HEK293 (cell line): ENCODE results near the gene FRMPD4.

Experiments
- CTCF ChIA-PET: fragments of 350-600 bp; formaldehyde crosslinking; extraction: SDS; loops from one replicate; lab custom pipeline; 2021; ENCODE audit warnings: antibody characterized with exemption; lab: Yijun Ruan, JAX
- POLR2A ChIA-PET: fragments of 300-600 bp; formaldehyde crosslinking; extraction: SDS; loops from one replicate; lab custom pipeline; 2020; ENCODE audit warnings: antibody characterized with exemption, inconsistent platforms; lab: Yijun Ruan, JAX
- H3K27ac ChIP-seq: fragments of 200-500 bp; sonication (Bioruptor generic); 2 replicates; pipeline ENCODE4 v1.5.1; 2014; ENCODE audit warnings: low read depth, low read length, control low read depth, inconsistent platforms; ENCODE audit errors: extremely low read depth
- H3K36me3 ChIP-seq, 2 experiments: fragments of 200-500 bp in 1 of 2; sonication (Bioruptor generic) in 1 of 2; 1 replicate in 1 of 2; 2 replicates in 1 of 2; pipeline ENCODE4 v1.5.1; 2014 to 2017; ENCODE audit warnings: inconsistent platforms in 2 of 2, low read length in 2 of 2; ENCODE audit not compliant: control insufficient read depth in 2 of 2, insufficient read depth in 1 of 2
- H3K4me1 ChIP-seq: fragments of 200-500 bp; sonication (Bioruptor generic); 2 replicates; pipeline ENCODE4 v1.5.1; 2014; ENCODE audit warnings: mild to moderate bottlenecking, low read length, inconsistent platforms; ENCODE audit not compliant: control insufficient read depth, insufficient read depth
- H3K4me3 ChIP-seq: 2 replicates; pipeline ENCODE4 v1.5.1; 2011; ENCODE audit warnings: low read depth, mild to moderate bottlenecking, control low read depth, low read length, moderate library complexity
- H3K9me3 ChIP-seq: fragments of 200-500 bp; sonication (Bioruptor generic); 2 replicates; pipeline ENCODE4 v1.5.1; 2014; ENCODE audit warnings: low read depth, low read length, inconsistent platforms; ENCODE audit not compliant: control insufficient read depth, insufficient read depth
- HOXC10 ChIP-seq: sonication (generic); formaldehyde crosslinking; IDR thresholded peaks from 2 replicates; pipeline ENCODE4 v1.8.1; 2023; ENCODE audit warnings: mild to moderate bottlenecking, missing genetic modification reagents
- INSM2 ChIP-seq: fragments of 450-650 bp; formaldehyde crosslinking; IDR thresholded peaks from 2 replicates; pipeline ENCODE4 v1.5.1; 2016; ENCODE audit warnings: missing biosample characterization, missing genetic modification characterization
- MYNN ChIP-seq: fragments of 450-650 bp; formaldehyde crosslinking; IDR thresholded peaks from 2 replicates; pipeline ENCODE4 v1.5.1; 2016; ENCODE audit warnings: missing biosample characterization, missing genetic modification characterization, borderline replicate concordance
- MZF1 ChIP-seq: fragments of 450-650 bp; formaldehyde crosslinking; IDR thresholded peaks from 2 replicates; pipeline ENCODE4 v1.5.1; 2017; ENCODE audit warnings: missing biosample characterization, missing genetic modification characterization, borderline replicate concordance
- OVOL3 ChIP-seq: fragments of 450-650 bp; formaldehyde crosslinking; IDR thresholded peaks from 2 replicates; pipeline ENCODE4 v1.5.1; 2016; ENCODE audit warnings: missing biosample characterization, missing genetic modification characterization
- PATZ1 ChIP-seq: fragments of 450-650 bp; formaldehyde crosslinking; IDR thresholded peaks from 2 replicates; pipeline ENCODE4 v1.5.1; 2016; ENCODE audit warnings: missing biosample characterization, missing genetic modification characterization
- PBX3 ChIP-seq: sonication (generic); formaldehyde crosslinking; IDR thresholded peaks from 2 replicates; pipeline ENCODE4 v1.8.1; 2022; ENCODE audit warnings: mild to moderate bottlenecking, moderate library complexity, missing genetic modification reagents
- PRDM4 ChIP-seq: fragments of 450-650 bp; formaldehyde crosslinking; IDR thresholded peaks from 2 replicates; pipeline ENCODE4 v1.5.1; 2017; ENCODE audit warnings: missing biosample characterization, missing genetic modification characterization
- YY2 ChIP-seq: fragments of 450-650 bp; formaldehyde crosslinking; IDR thresholded peaks from 2 replicates; pipeline ENCODE4 v1.5.1; 2016; ENCODE audit warnings: missing biosample characterization, missing genetic modification characterization
- ZBTB11 ChIP-seq: fragments of 450-650 bp; formaldehyde crosslinking; conservative IDR thresholded peaks from 2 replicates; pipeline ENCODE4 v1.5.1; 2016; ENCODE audit warnings: low read depth, missing biosample characterization, missing genetic modification characterization
- ZBTB48 ChIP-seq: fragments of 450-650 bp; formaldehyde crosslinking; IDR thresholded peaks from 2 replicates; pipeline ENCODE4 v1.5.1; 2016; ENCODE audit warnings: missing biosample characterization, missing genetic modification characterization
- ZNF175 ChIP-seq: fragments of 450-650 bp; formaldehyde crosslinking; IDR thresholded peaks from 2 replicates; pipeline ENCODE4 v1.5.1; 2016; ENCODE audit warnings: missing biosample characterization, missing genetic modification characterization
- ZNF26 ChIP-seq: fragments of 450-650 bp; formaldehyde crosslinking; IDR thresholded peaks from 2 replicates; pipeline ENCODE4 v1.5.1; 2016; ENCODE audit warnings: missing biosample characterization, missing genetic modification characterization
- ZNF341 ChIP-seq: fragments of 450-650 bp; formaldehyde crosslinking; IDR thresholded peaks from 2 replicates; pipeline ENCODE4; 2016; ENCODE audit warnings: low read depth, missing biosample characterization, missing genetic modification characterization
- ZNF473 ChIP-seq: fragments of 450-650 bp; formaldehyde crosslinking; IDR thresholded peaks from 2 replicates; pipeline ENCODE4 v1.5.1; 2017; ENCODE audit warnings: missing biosample characterization, missing genetic modification characterization
- ZNF501 ChIP-seq: fragments of 450-650 bp; formaldehyde crosslinking; IDR thresholded peaks from 2 replicates; pipeline ENCODE4 v1.5.1; 2016; ENCODE audit warnings: missing biosample characterization, missing genetic modification characterization
- ZNF510 ChIP-seq: fragments of 450-650 bp; formaldehyde crosslinking; IDR thresholded peaks from 2 replicates; pipeline ENCODE4 v1.5.1; 2018; ENCODE audit warnings: mild to moderate bottlenecking, missing genetic modification characterization, missing biosample characterization; ENCODE audit not compliant: insufficient replicate concordance
- ZNF513 ChIP-seq: fragments of 450-650 bp; IDR thresholded peaks from 2 replicates; pipeline ENCODE4 v1.5.1; 2018; ENCODE audit warnings: missing biosample characterization, missing genetic modification characterization
- ZNF571 ChIP-seq: fragments of 450-650 bp; formaldehyde crosslinking; IDR thresholded peaks from 2 replicates; pipeline ENCODE4 v1.5.0; 2017; ENCODE audit warnings: missing biosample characterization, missing genetic modification characterization
- ZNF580 ChIP-seq: fragments of 450-650 bp; formaldehyde crosslinking; IDR thresholded peaks from 2 replicates; pipeline ENCODE4 v1.5.1; 2016; ENCODE audit warnings: missing biosample characterization, missing genetic modification characterization
- ZNF610 ChIP-seq: fragments of 450-650 bp; formaldehyde crosslinking; IDR thresholded peaks from 2 replicates; pipeline ENCODE4 v1.5.1; 2016; ENCODE audit warnings: missing biosample characterization, missing genetic modification characterization, borderline replicate concordance

Gene FRMPD4

GRCh38 chrX:12367254-12367653 lies 229.0 kb downstream of the FRMPD4 start:
- no peaks in the 10 kb centered on the region for H3K9me3 ChIP-seq
- no peaks in the 10 kb centered on the region for H3K36me3 ChIP-seq
- ChIA-PET CTCF (no interaction called here), POLR2A (no interaction called here)
- no peak overlapping the region for H3K4me3 ChIP-seq
- no peaks in the 10 kb centered on the region for H3K4me1 ChIP-seq
- H3K27ac ChIP-seq = no peak overlapping the region
- TF ChIP-seq ZNF26 (tag by site-specific recombination) (no peak), ZNF580 (tag by site-specific recombination) (no peak), ZNF175 (no peak), PBX3 (CRISPR knock-in tag) (no peak), ZNF501 (tag by site-specific recombination) (no peak), ZNF473 (tag by site-specific recombination) (no peak), HOXC10 (no peak), MYNN (tag by site-specific recombination) (no peak), PRDM4 (tag by site-specific recombination) (no peak), PATZ1 (tag by site-specific recombination) (no peak), ZNF571 (tag by site-specific recombination) (no peak), ZBTB11 (tag by site-specific recombination) (no peak)
- TF ChIP-seq, all 188 proteins: peak for 0

- no peak overlapping the region for H3K4me3 ChIP-seq
- H3K27ac ChIP-seq = no peak overlapping the region
- CTCF ChIA-PET = no interaction called here
- H3K4me1 ChIP-seq = 0 out of 2 replicates have a peak, but pooled peaks cover 2% of the 10 kb centered on the region
- no peaks in the 10 kb centered on the region for H3K9me3 ChIP-seq
- POLR2A ChIA-PET = no interaction called here
- no peaks in the 10 kb centered on the region for H3K36me3 ChIP-seq
- no peak for TF ChIP-seq ZNF513
- TF ChIP-seq INSM2 (tag by site-specific recombination) = no peak
- no peak for TF ChIP-seq ZBTB48 (tag by site-specific recombination)
- no peak for TF ChIP-seq MZF1 (tag by site-specific recombination)
- no peak for TF ChIP-seq YY2 (tag by site-specific recombination)
- no peak for TF ChIP-seq OVOL3 (tag by site-specific recombination)
- no peak for TF ChIP-seq ZNF610 (tag by site-specific recombination)
- no peak for TF ChIP-seq ZNF510 (tag by site-specific recombination)
- TF ChIP-seq ZNF341 = no peak
Measured at GRCh38 chrX:12370497-12370986, 232.3 kb downstream of the FRMPD4 start.
